H1 (cell line): ENCODE results near the gene KRT17. TPM values are rescaled to one million over a fixed set of nuclear protein-coding genes. Genes with fewer than 3 reads are reported as not detected.
A peak's percentile ranks its signal among the peaks of the same experiment; 100 is the strongest.

Experiments
- CTCF ChIA-PET: fragments of 300-600 bp; sonication (Branson Sonifier 250); formaldehyde crosslinking; loops from one replicate; lab custom pipeline; 2021; ENCODE audit not compliant: partially characterized antibody; lab: Charles Lee
- POLR2A ChIA-PET: fragments of 300-600 bp; sonication (Branson Sonifier 250); formaldehyde crosslinking; loops from one replicate; lab custom pipeline; 2021; ENCODE audit warnings: inconsistent platforms; ENCODE audit not compliant: partially characterized antibody; lab: Charles Lee
- DNase-seq, 2 experiments: peaks; one replicate each; pipeline versions ENCODE4 v3.0.0 to v3.0.0-alpha.2; 2010 to 2022; ENCODE audit warnings: low spot score in 2 of 2, low read depth in 1 of 2, mixed read lengths in 1 of 2
- FAIRE-seq: peaks from 2 replicates; lab custom pipeline; 2011; peaks lifted over from hg19 to GRCh38; lab: Jason Lieb, UNC
- H2AFZ ChIP-seq: 2 replicates; pipeline ENCODE4 v1.8.1; 2012; ENCODE audit warnings: low read length, inconsistent platforms
- H2AK5ac ChIP-seq: 2 replicates; pipeline ENCODE4 v1.6.1; 2013; ENCODE audit warnings: low read depth, low read length
- H2BK120ac ChIP-seq: replicated peaks from 2 replicates; pipeline ENCODE3; 2013; ENCODE audit warnings: low read depth, low read length, inconsistent platforms
- H2BK12ac ChIP-seq: 2 replicates; pipeline ENCODE4 v1.6.1; 2013; ENCODE audit warnings: low read depth, low read length
- H2BK15ac ChIP-seq: 2 replicates; pipeline ENCODE4 v1.6.1; 2013; ENCODE audit warnings: low read length
- H2BK20ac ChIP-seq: 2 replicates; pipeline ENCODE4 v1.6.1; 2013; ENCODE audit warnings: low read length
- H2BK5ac ChIP-seq: 2 replicates; pipeline ENCODE4 v1.6.1; 2013; ENCODE audit warnings: low read depth, low read length
- H3K14ac ChIP-seq: 2 replicates; pipeline ENCODE4 v1.6.1; 2013; ENCODE audit warnings: inconsistent platforms; ENCODE audit not compliant: insufficient read length
- H3K18ac ChIP-seq: 2 replicates; pipeline ENCODE4 v1.6.1; 2013; ENCODE audit warnings: low read length; ENCODE audit errors: extremely low read depth
- H3K23ac ChIP-seq: 2 replicates; pipeline ENCODE4 v1.6.1; 2013; ENCODE audit warnings: inconsistent platforms; ENCODE audit not compliant: insufficient read length
- H3K23me2 ChIP-seq: 2 replicates; pipeline ENCODE4 v1.6.1; 2013; ENCODE audit warnings: low read depth, low read length
- H3K27ac ChIP-seq: 2 replicates; pipeline ENCODE4 v1.6.1; 2011; ENCODE audit warnings: low read depth, low read length, inconsistent platforms
- H3K27me3 ChIP-seq, 4 experiments: replicated peaks in 1 of 4; 1 replicate in 1 of 4; 2 replicates in 3 of 4; pipeline versions ENCODE4 v1.6.1 to v1.8.1; 2011 to 2013; ENCODE audit warnings: low read length in 3 of 4, mild to moderate bottlenecking in 3 of 4, inconsistent platforms in 2 of 4, mixed read lengths in 2 of 4, moderate library complexity in 1 of 4; ENCODE audit not compliant: control insufficient read depth in 3 of 4, insufficient read depth in 3 of 4; ENCODE audit errors: extremely low read depth in 1 of 4
- H3K36me3 ChIP-seq, 4 experiments: 2 replicates each; pipeline versions ENCODE4 v1.6.1 to v1.8.1; 2011 to 2013; ENCODE audit warnings: mild to moderate bottlenecking in 4 of 4, low read length in 3 of 4, moderate library complexity in 2 of 4, control low read depth in 1 of 4, inconsistent platforms in 1 of 4; ENCODE audit not compliant: insufficient read depth in 4 of 4, control insufficient read depth in 2 of 4
- H3K4ac ChIP-seq: replicated peaks from 2 replicates; pipeline ENCODE3; 2013; ENCODE audit warnings: low read length, low read depth, mixed read lengths, inconsistent platforms; ENCODE audit not compliant: insufficient read length
- H3K4me1 ChIP-seq, 4 experiments: replicated peaks in 1 of 4; 1 replicate in 1 of 4; 2 replicates in 3 of 4; pipeline versions ENCODE4 v1.6.1 to v1.8.1; 2011 to 2013; ENCODE audit warnings: low read length in 3 of 4, inconsistent platforms in 2 of 4, mixed read lengths in 1 of 4; ENCODE audit not compliant: insufficient read depth in 4 of 4, control insufficient read depth in 3 of 4
- H3K4me2 ChIP-seq, 2 experiments: 2 replicates each; pipeline versions ENCODE4 v1.6.1 to v1.8.1; 2011 to 2013; ENCODE audit warnings: low read depth in 2 of 2, low read length in 2 of 2, control low read depth in 1 of 2, inconsistent platforms in 1 of 2, mild to moderate bottlenecking in 1 of 2; ENCODE audit not compliant: insufficient read depth in 1 of 2
- H3K4me3 ChIP-seq, 4 experiments: fragments of 200-600, 300-600 bp in 1 of 4; sonication (generic), shearing (Covaris generic), sonication (Bioruptor Twin) in 1 of 4; 2 replicates each; pipeline versions ENCODE4 v1.5.1 to v1.8.1; 2011 to 2016; ENCODE audit warnings: low read length in 4 of 4, low read depth in 3 of 4, control low read depth in 2 of 4, inconsistent platforms in 2 of 4, mild to moderate bottlenecking in 2 of 4, mixed read lengths in 1 of 4, moderate library complexity in 1 of 4; ENCODE audit not compliant: insufficient read depth in 2 of 4; ENCODE audit errors: extremely low read depth in 1 of 4
- H3K56ac ChIP-seq: replicated peaks from 2 replicates; pipeline ENCODE3; 2013; ENCODE audit warnings: low read depth, mild to moderate bottlenecking, mixed read lengths, low read length, inconsistent platforms; ENCODE audit not compliant: insufficient read length
- H3K79me1 ChIP-seq: 2 replicates; pipeline ENCODE4 v1.6.1; 2013; ENCODE audit warnings: low read depth, low read length, control low read depth
- H3K79me2 ChIP-seq, 2 experiments: 2 replicates each; pipeline versions ENCODE4 v1.6.1 to v1.8.1; 2012 to 2013; ENCODE audit warnings: low read length in 2 of 2, mild to moderate bottlenecking in 2 of 2, inconsistent platforms in 1 of 2; ENCODE audit not compliant: insufficient read depth in 2 of 2, control insufficient read depth in 1 of 2
- H3K9ac ChIP-seq, 4 experiments: replicated peaks in 1 of 4; 1 replicate in 1 of 4; 2 replicates in 3 of 4; pipeline versions ENCODE4 v1.6.1 to v1.8.1; 2011 to 2013; ENCODE audit warnings: low read depth in 3 of 4, low read length in 3 of 4, control low read depth in 2 of 4, mild to moderate bottlenecking in 2 of 4, moderate library complexity in 2 of 4, inconsistent platforms in 1 of 4; ENCODE audit errors: extremely low read depth in 1 of 4
- H3K9me3 ChIP-seq, 2 experiments: 2 replicates each; pipeline versions ENCODE4 v1.6.1 to v1.8.1; 2012 to 2013; ENCODE audit warnings: mild to moderate bottlenecking in 2 of 2, moderate library complexity in 2 of 2, control low read depth in 1 of 2, inconsistent platforms in 1 of 2, low read depth in 1 of 2, low read length in 1 of 2, mixed read lengths in 1 of 2; ENCODE audit not compliant: insufficient read depth in 2 of 2
- H4K20me1 ChIP-seq, 2 experiments: replicated peaks in 1 of 2; 2 replicates each; pipeline versions ENCODE3 to v1.8.1; 2011 to 2013; ENCODE audit warnings: inconsistent platforms in 2 of 2, low read length in 2 of 2, mild to moderate bottlenecking in 1 of 2; ENCODE audit not compliant: insufficient read depth in 2 of 2, control insufficient read depth in 1 of 2
- H4K5ac ChIP-seq: 2 replicates; pipeline ENCODE4 v1.6.1; 2013; ENCODE audit warnings: low read length, low read depth, mixed read lengths, inconsistent platforms; ENCODE audit not compliant: insufficient read length
- H4K8ac ChIP-seq: 2 replicates; pipeline ENCODE4 v1.8.0; 2013; ENCODE audit warnings: mild to moderate bottlenecking, moderate library complexity, low read length, inconsistent platforms; ENCODE audit not compliant: insufficient read depth; ENCODE audit errors: extremely low read depth
- H4K91ac ChIP-seq: replicated peaks from 2 replicates; pipeline ENCODE3; 2013; ENCODE audit warnings: low read length, mixed read lengths, inconsistent platforms; ENCODE audit not compliant: insufficient read length
- EGR1 ChIP-seq: IDR thresholded peaks from 2 replicates; pipeline ENCODE4 v1.6.1; 2011; ENCODE audit warnings: low read depth, low read length, borderline replicate concordance
- JUN ChIP-seq: IDR thresholded peaks from 2 replicates; pipeline ENCODE4 v1.6.1; 2011; ENCODE audit warnings: low read depth, mild to moderate bottlenecking, improper control_type of control experiment, low read length
- JUND ChIP-seq: IDR thresholded peaks from 2 replicates; pipeline ENCODE4 v1.6.1; 2011; ENCODE audit warnings: mild to moderate bottlenecking, improper control_type of control experiment, low read length
- KDM4A ChIP-seq: IDR thresholded peaks from one replicate; pipeline ENCODE4 v1.7.1; 2012; ENCODE audit warnings: low read depth, mild to moderate bottlenecking, moderate library complexity, low read length, inconsistent platforms; ENCODE audit not compliant: severe bottlenecking
- KDM5A ChIP-seq: fragments of 200-600 bp; IDR thresholded peaks from 2 replicates; pipeline ENCODE4 v1.7.1; 2012; ENCODE audit warnings: mild to moderate bottlenecking, low read length, inconsistent platforms, mixed read lengths
- POLR2A ChIP-seq, 2 experiments: IDR thresholded peaks; 1 replicate in 1 of 2; 2 replicates in 1 of 2; pipeline ENCODE4 v1.6.1; 2011; ENCODE audit warnings: low read depth in 2 of 2, low read length in 2 of 2, mild to moderate bottlenecking in 2 of 2; ENCODE audit errors: control extremely low read depth in 1 of 2
- SIN3A ChIP-seq, 2 experiments: IDR thresholded peaks in 1 of 2; conservative IDR thresholded peaks in 1 of 2; 2 replicates each; pipeline ENCODE4 v1.6.1; 2011 to 2012; ENCODE audit warnings: low read length in 2 of 2, improper control_type of control experiment in 1 of 2, low read depth in 1 of 2, mild to moderate bottlenecking in 1 of 2
- SP4 ChIP-seq: IDR thresholded peaks from 2 replicates; pipeline ENCODE4 v1.6.1; 2012; ENCODE audit warnings: low read length, inconsistent platforms
- SRF ChIP-seq: IDR thresholded peaks from 2 replicates; pipeline ENCODE4 v1.6.1; 2011; ENCODE audit warnings: mild to moderate bottlenecking, low read depth, low read length, moderate library complexity
- TCF12 ChIP-seq: IDR thresholded peaks from 2 replicates; pipeline ENCODE4 v1.6.1; 2011; ENCODE audit warnings: low read depth, mild to moderate bottlenecking, low read length
- WGBS, 2 experiments: shearing (Covaris generic) in 1 of 2; methylation state at CpG; one replicate each; pipeline versions ENCODE4 v1.1.6 to v1.1.7; 2013 to 2015; ENCODE audit warnings: low lambda C conversion rate in 2 of 2, mixed read lengths in 2 of 2, inconsistent platforms in 1 of 2, low coverage in 1 of 2, missing lambda C conversion rate in 1 of 2; ENCODE audit not compliant: insufficient replicate concordance in 2 of 2, insufficient coverage in 1 of 2, insufficient read length in 1 of 2; ENCODE audit errors: extremely low coverage in 1 of 2, missing lambda C conversion rate in 1 of 2; 5-methylcytosine and 5-hydroxymethylcytosine counted together
- polyA plus RNA-seq, 7 experiments: library from polyadenylated mRNA; depleted of rRNA in 3 of 7; stranded (reverse) in 5 of 7; unstranded in 2 of 7; fragments of >200 nt in 5 of 7; fragments of 200-250 nt in 2 of 7; gene quantifications; 1 replicate in 5 of 7; 2 replicates in 1 of 7; 4 replicates in 1 of 7; pipeline versions ENCODE4 v1.2.1 to v1.2.3, GENCODE V29; 2011 to 2013; ENCODE audit warnings: missing spikeins in 2 of 7, mixed read lengths in 2 of 7
- total RNA-seq: library from RNA; stranded (reverse); fragmentation: NEBNext Ultra II Directional; extraction: Animal tissue kit (Norgen Biotek cat#: 25700); gene quantifications from 2 replicates; pipeline ENCODE4 v1.2.1, GENCODE V29; 2021

Gene KRT17
- total and polyA plus RNA-seq, 2 of the 8 experiments (the other 6 are each of a cell fraction or from before 2014, with no cell fraction given), result 0.50 to 0.95 TPM

DNA sequence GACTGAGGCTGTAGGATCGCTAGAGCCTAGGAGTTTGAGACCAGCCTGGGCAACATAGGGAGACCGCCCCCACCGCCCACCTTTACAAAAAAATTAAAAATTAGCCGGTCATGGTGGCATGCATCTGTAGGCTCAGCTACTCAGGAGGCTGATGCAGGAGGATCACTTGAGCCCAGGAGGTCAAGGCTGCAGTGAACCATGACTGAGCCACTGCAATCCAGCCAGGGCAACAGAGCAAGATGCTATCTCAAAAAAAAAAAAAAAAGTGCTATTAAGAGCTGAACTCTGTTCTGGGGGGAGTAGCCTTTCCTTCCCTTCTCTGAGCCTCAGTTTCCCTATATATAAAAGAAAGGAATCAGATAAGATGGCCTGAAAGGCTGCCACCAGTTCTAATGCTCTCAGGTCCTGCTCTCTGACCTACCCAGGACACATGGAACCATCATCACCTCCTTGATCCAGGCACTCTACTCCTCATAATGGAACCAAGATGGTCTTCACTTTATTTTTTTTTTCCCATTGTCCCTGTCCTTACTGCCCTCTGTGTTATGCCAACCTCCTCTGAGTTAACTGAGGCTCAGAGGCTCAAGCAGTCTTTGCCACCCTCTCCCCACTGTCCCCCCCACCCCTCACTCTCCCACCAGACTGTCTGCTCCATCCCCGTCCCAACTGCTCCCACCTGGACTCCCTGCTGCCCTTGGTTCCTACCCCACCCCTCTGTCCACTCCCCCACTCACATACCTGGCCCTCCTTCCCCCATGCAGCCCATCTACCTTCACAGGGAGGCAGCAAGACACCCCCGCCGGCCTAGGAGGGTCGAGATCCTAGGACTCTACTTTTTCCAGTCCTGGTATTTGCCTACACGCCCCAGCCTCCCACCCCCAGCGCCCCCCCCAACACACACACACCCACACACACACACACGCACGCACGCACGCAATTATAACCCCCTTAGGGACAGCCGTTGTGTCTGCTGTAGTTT is 40.5 kb upstream of the KRT17 start:
- H2BK12ac ChIP-seq, result peak overlapping the region; percentile 84; the same call in 1 of the 2 replicates
- no peak overlapping the region for H2BK120ac ChIP-seq
- H3K36me3 ChIP-seq, result no peaks in the 10 kb centered on the region
- H3K27ac ChIP-seq, result no peak overlapping the region
- no peaks in the 10 kb centered on the region for H3K9me3 ChIP-seq
- no peaks in the 10 kb centered on the region for H3K79me1 ChIP-seq
- H2AK5ac ChIP-seq, result no peak overlapping the region
- H3K56ac ChIP-seq, result no peak overlapping the region
- H3K4ac ChIP-seq, result no peak overlapping the region
- no peaks in the 10 kb centered on the region for H3K79me2 ChIP-seq
- peak overlapping the region; percentile 79 for H4K91ac ChIP-seq
- H4K5ac ChIP-seq, result no peak overlapping the region
- peak overlapping the region; percentile 75; the same call in 1 of the 2 replicates for H3K18ac ChIP-seq
- peak overlapping the region; percentile 68 to 96 for H3K4me2 ChIP-seq
- WGBS, 2 experiments, result 74% methylated on average over 9 of the region's 15 CpGs; no CpG with 5 or more reads in 1 of the 2 experiments
- H3K4me1 ChIP-seq, result peaks cover 0 to 14% (median 6%) of the 10 kb centered on the region in 4 experiments; a peak in 5 of 7 replicates
- H2BK20ac ChIP-seq, result no peak overlapping the region
- no peaks in the 10 kb centered on the region; a peak in 3 of 7 replicates for H3K27me3 ChIP-seq
- H3K23me2 ChIP-seq, result peaks cover 10% of the 10 kb centered on the region
- no peaks in the 10 kb centered on the region for H4K20me1 ChIP-seq
- FAIRE-seq, result no peak
- no peak overlapping the region for H2BK5ac ChIP-seq
- H4K8ac ChIP-seq, result no peak overlapping the region
- no peak overlapping the region for H3K14ac ChIP-seq
- TF ChIP-seq KDM4A (no peak), POLR2A (IDR thresholded peaks at IDR 0.05; ENCODE audit: control extremely low read depth in 1 of 2, low read depth in 2 of 2, low read length in 2 of 2) (no peak), JUN (no peak), SRF (no peak), SIN3A (conservative IDR thresholded peaks at IDR 0.05 in 1 of 2, IDR thresholded peaks at IDR 0.05 in 1 of 2; ENCODE audit: low read depth in 1 of 2, low read length in 2 of 2) (no peak), EGR1 (no peak), SP4 (no peak), JUND (no peak), KDM5A (no peak), TCF12 (no peak)
- H3K4me3 ChIP-seq, result peak overlapping the region in 2 of 4 experiments; percentile 42 to 67; a peak in 4 of 8 replicates
- H3K9ac ChIP-seq, result no peak overlapping the region
- POLR2A ChIA-PET, result interaction anchor here (0.6 to 7.6 kb wide), 11 partner anchors 11 to 1147 kb away, joined by 3 to 106 read pairs (median 5); partner anchors contain the start of genes EIF1 and KRT19
- CTCF ChIA-PET, result interaction anchor here (0.6 to 12.1 kb wide), 40 partner anchors 9 to 1045 kb away, joined by 3 to 338 read pairs (median 4); no protein-coding TSS in a partner anchor
- no peak overlapping the region for H3K23ac ChIP-seq
- DNase-seq, result no peak
- peak overlapping the region; percentile 82; the same call in 1 of the 2 replicates for H2AFZ ChIP-seq
- peak overlapping the region; percentile 97 for H2BK15ac ChIP-seq
